Calu3 (cell line): Measurements from ENCODE around the gene TJP2. TPM values are rescaled to one million over a fixed set of nuclear protein-coding genes. Genes with fewer than 3 reads are reported as not detected.

ENCODE experiments used
- BruUV-seq: library from RNA; stranded (reverse); fragments of 400-500 nt; replicated peaks from 2 replicates; lab custom pipeline; 2021; lab: Mats Ljungman, UMichigan
- CTCF ChIA-PET: fragments of 300-600 bp; sonication (Branson Sonifier 250); formaldehyde crosslinking; loops from one replicate; lab custom pipeline; 2022; ENCODE audit warnings: antibody characterized with exemption; lab: Charles Lee
- DNase-seq: peaks from one replicate; pipeline ENCODE4 v3.0.0; 2022
- H3K27ac Mint-ChIP-seq: one replicate; pipeline ENCODE4 v1.8.0; 2022; ENCODE audit warnings: mixed read lengths; ENCODE audit not compliant: unreplicated experiment
- H3K27me3 Mint-ChIP-seq: one replicate; pipeline ENCODE4 v1.8.0; 2022; ENCODE audit warnings: mixed read lengths; ENCODE audit not compliant: unreplicated experiment
- H3K36me3 Mint-ChIP-seq: one replicate; pipeline ENCODE4 v1.8.0; 2022; ENCODE audit warnings: mild to moderate bottlenecking, moderate library complexity, mixed read lengths; ENCODE audit not compliant: insufficient read depth, unreplicated experiment
- H3K4me1 Mint-ChIP-seq: one replicate; pipeline ENCODE4 v1.8.0; 2022; ENCODE audit warnings: mild to moderate bottlenecking, low read depth, mixed read lengths; ENCODE audit not compliant: unreplicated experiment
- H3K4me3 Mint-ChIP-seq: one replicate; pipeline ENCODE4 v1.8.0; 2022; ENCODE audit warnings: mild to moderate bottlenecking, low read depth, moderate library complexity, mixed read lengths; ENCODE audit not compliant: unreplicated experiment
- H3K9me3 Mint-ChIP-seq: one replicate; pipeline ENCODE4 v1.8.0; 2022; ENCODE audit warnings: low read depth, mixed read lengths; ENCODE audit not compliant: unreplicated experiment
- CTCF ChIP-seq: fragments of 200-600 bp; IDR thresholded peaks from one replicate; pipeline ENCODE4 v1.8.0; 2022; ENCODE audit warnings: antibody characterized with exemption; ENCODE audit not compliant: unreplicated experiment
- intact Hi-C: fragments of 100-400 bp; cut with micrococcal nuclease; formaldehyde crosslinking; loops from one replicate; pipeline ENCODE4 v1.10.0; 2022; ENCODE audit not compliant: unreplicated experiment
- total RNA-seq: library from RNA; stranded (reverse); gene quantifications from 2 replicates; pipeline ENCODE4 v1.2.3, GENCODE V29; 2022

The TJP2 gene
- total RNA-seq, 1 experiment from 2014 or later: 139 TPM

GRCh38 chr9:69260161-69260560, 86.1 kb downstream of the TJP2 start:
- peaks cover 22% of the 10 kb centered on the region for H3K36me3 Mint-ChIP-seq
- no peaks in the 10 kb centered on the region for H3K9me3 Mint-ChIP-seq
- DNase-seq: no peak
- BruUV-seq: no TSS peak
- CTCF ChIA-PET: no interaction called here
- no peaks in the 10 kb centered on the region for H3K27me3 Mint-ChIP-seq
- no peaks in the 10 kb centered on the region for H3K4me1 Mint-ChIP-seq
- intact Hi-C loops: no loop called here
- H3K4me3 Mint-ChIP-seq: no peak overlapping the region
- TF ChIP-seq CTCF: no peak
- H3K27ac Mint-ChIP-seq: no peak overlapping the region

DNA sequence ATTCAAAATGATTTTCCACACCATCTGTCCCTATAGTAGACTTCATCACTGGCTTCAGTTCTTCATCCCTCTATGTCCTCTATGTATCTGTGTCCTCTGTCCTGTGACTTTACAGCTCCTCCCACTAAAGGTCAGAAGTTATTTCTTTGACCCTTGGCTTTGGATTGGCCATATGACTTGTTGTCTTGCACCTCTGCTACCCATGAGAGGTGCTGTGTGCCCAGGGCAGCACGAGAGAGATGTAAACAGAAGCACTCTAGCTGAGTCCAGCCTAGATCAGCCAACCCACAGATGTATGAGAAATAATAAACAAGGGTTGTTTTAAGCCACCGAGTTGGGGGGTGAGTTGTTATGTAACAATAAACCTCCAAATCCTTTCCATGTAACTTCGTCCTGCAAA, 87.6 kb downstream of the TJP2 start:
- TF ChIP-seq CTCF: no peak
- peaks cover 9% of the 10 kb centered on the region for H3K36me3 Mint-ChIP-seq
- H3K9me3 Mint-ChIP-seq: no peaks in the 10 kb centered on the region
- no peak for DNase-seq
- no peak overlapping the region for H3K4me3 Mint-ChIP-seq
- CTCF ChIA-PET: no interaction called here
- no peak overlapping the region for H3K27ac Mint-ChIP-seq
- intact Hi-C loops: no loop called here
- H3K4me1 Mint-ChIP-seq: no peaks in the 10 kb centered on the region
- no peaks in the 10 kb centered on the region for H3K27me3 Mint-ChIP-seq
- no TSS peak for BruUV-seq

- Mint-ChIP-seq H3K9me3 (no peaks in the 10 kb centered on the region), H3K36me3 (no peaks in the 10 kb centered on the region), H3K4me3 (no peak overlapping the region), H3K4me1 (no peaks in the 10 kb centered on the region), H3K27ac (no peak overlapping the region), H3K27me3 (no peaks in the 10 kb centered on the region)
- CTCF ChIA-PET: no interaction called here
- TF ChIP-seq CTCF: no peak
- DNase-seq: no peak
- no TSS peak for BruUV-seq
- intact Hi-C loops: no loop called here
These were observed 90.4 kb downstream of the TJP2 start for GRCh38 chr9:69264526-69264925.

GRCh38 chr9:69265891-69266290, 91.8 kb downstream of the TJP2 start:
- no peaks in the 10 kb centered on the region for H3K4me1 Mint-ChIP-seq
- no peaks in the 10 kb centered on the region for H3K36me3 Mint-ChIP-seq
- no peaks in the 10 kb centered on the region for H3K9me3 Mint-ChIP-seq
- CTCF ChIA-PET: no interaction called here
- no peak for TF ChIP-seq CTCF
- intact Hi-C loops: no loop called here
- no peak for DNase-seq
- H3K4me3 Mint-ChIP-seq: no peak overlapping the region
- no TSS peak for BruUV-seq
- H3K27me3 Mint-ChIP-seq: no peaks in the 10 kb centered on the region
- H3K27ac Mint-ChIP-seq: no peak overlapping the region
